ENCODE data around the gene DHX34.

DNA sequence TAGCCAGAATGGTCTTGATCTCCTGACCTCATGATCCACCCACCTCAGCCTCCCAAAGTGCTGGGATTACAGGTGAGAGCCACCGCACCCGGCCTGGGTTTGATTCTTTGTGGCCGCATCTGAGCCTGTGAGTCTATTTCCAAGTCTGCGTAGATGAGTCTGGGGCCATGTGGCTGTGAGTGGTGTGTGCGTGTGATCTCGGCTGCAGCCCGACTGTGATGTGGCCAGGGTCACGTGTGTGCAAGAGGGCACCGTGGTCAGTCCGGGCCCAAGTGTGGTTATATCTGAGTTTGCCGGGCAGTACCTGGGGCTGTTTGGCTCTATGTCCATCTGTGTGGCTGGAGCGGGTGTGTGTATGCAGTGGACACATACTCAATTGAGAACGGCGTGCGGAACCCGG is 64.8 kb downstream of the DHX34 start:
- TF ChIP-seq, protein P1, sequence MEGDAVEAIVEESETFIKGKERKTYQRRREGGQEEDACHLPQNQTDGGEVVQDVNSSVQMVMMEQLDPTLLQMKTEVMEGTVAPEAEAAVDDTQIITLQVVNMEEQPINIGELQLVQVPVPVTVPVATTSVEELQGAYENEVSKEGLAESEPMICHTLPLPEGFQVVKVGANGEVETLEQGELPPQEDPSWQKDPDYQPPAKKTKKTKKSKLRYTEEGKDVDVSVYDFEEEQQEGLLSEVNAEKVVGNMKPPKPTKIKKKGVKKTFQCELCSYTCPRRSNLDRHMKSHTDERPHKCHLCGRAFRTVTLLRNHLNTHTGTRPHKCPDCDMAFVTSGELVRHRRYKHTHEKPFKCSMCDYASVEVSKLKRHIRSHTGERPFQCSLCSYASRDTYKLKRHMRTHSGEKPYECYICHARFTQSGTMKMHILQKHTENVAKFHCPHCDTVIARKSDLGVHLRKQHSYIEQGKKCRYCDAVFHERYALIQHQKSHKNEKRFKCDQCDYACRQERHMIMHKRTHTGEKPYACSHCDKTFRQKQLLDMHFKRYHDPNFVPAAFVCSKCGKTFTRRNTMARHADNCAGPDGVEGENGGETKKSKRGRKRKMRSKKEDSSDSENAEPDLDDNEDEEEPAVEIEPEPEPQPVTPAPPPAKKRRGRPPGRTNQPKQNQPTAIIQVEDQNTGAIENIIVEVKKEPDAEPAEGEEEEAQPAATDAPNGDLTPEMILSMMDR (IDR thresholded peaks at IDR 0.05; ENCODE audit: low read depth, low read length), result no peak
- no peak for TF ChIP-seq EZH2phosphoT487 (IDR thresholded peaks at IDR 0.05; ENCODE audit: low read depth)
